Erythroblast (primary cell): Measurements from ENCODE around the gene TTF1.

Source experiments
- GATA1 ChIP-seq: IDR thresholded peaks from 2 replicates; pipeline ENCODE4 v1.6.1; 2011; ENCODE audit warnings: low read depth, mild to moderate bottlenecking, control low read depth, low read length, moderate library complexity
- POLR2A ChIP-seq: IDR thresholded peaks from 2 replicates; pipeline ENCODE4 v1.6.1; 2011; ENCODE audit warnings: mild to moderate bottlenecking, low read length

- TF ChIP-seq POLR2A (no peak), GATA1 (no peak)
These were observed 73.1 kb downstream of the TTF1 start for GRCh38 chr9:132333556-132333955.
